Activated T-cell treated with anti-CD3 and anti-CD28 coated beads for 1 hour (primary cell): ENCODE data around the gene CTAG2.
"Not testable (repeated sequence)": the region's sequence is repeated elsewhere in the genome, so short reads cannot be mapped to it uniquely, and the experiment has no call there.

ENCODE experiments used
- DNase-seq: peaks from one replicate; pipeline ENCODE4 v3.0.0-alpha.2; 2020; ENCODE audit warnings: low read depth

The CTAG2 gene

DNA sequence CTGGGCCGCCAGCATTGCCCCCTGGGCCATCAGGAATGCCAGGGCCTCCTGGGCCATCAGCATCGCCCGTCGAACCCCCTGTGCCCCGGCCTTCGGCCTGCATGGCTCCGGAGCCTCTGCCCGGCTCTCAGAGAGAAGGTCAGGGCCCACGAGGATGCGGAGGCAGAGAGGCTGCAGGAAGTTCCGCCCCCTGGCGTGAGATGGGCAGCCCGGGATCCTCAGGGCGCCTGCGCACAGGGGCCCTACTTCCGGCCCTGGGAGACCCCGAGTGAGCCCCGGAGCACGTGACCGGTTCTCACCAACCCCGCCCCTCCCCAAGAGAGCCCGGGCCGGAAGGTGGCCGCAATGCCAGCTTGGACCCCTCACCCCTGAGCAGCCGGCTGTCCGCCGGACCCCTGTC is at the start of gene CTAG2:
Gene CTAG2, minus strand, starts transcription at position 167 of the 400 bp plus-strand sequence. Its CDS starts 64 bp downstream, at position 103.
- DNase-seq = not testable (repeated sequence)

DNA sequence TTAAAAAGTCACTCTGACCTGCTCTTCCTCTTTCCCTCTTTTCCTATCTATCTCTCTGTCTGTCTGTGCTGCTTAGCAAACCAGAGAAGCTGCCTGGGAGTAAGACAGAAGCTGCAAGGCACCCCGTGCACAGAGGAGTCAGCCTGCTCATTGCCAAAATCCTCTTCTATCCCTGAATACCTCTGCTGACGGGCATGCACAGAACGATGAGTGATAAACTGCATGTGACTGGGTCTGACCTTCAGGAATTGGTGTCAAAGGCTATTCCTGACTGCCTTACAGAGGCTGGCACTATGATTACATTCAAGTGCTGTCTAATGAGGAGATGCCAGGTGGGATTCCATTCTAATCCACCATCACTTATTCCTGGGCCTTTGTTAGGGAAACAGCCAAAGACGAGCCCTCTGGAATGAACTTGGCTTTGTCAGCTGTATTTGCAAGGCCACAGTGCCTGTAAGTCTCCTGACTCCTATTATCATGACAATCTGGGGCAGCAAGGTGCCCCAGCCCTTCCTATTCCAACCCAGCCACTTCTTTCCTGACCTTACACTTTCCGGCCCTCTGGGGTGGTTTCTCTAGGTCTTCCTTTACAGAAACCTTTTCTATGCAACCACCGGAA is 45.4 kb upstream of the CTAG2 start:
- no peak for DNase-seq

DNA sequence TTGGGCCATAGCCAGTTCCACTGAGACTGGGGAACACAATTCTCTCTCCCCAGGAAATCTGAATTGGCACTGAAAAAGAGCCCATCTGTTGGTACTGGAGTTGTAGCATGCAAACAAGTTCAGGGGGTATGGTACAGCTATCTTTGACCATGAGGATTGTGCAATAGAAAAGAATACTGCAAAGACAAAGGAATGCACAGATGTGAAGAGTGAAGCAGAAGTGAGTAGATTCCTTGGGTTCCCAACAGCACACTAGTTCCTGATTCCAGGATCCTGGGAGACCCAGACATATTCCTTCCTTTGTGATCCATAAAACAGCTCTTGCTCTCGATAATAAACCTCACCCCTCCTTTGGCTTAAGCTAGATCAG is 43.3 kb upstream of the CTAG2 start:
- DNase-seq = no peak

DNA sequence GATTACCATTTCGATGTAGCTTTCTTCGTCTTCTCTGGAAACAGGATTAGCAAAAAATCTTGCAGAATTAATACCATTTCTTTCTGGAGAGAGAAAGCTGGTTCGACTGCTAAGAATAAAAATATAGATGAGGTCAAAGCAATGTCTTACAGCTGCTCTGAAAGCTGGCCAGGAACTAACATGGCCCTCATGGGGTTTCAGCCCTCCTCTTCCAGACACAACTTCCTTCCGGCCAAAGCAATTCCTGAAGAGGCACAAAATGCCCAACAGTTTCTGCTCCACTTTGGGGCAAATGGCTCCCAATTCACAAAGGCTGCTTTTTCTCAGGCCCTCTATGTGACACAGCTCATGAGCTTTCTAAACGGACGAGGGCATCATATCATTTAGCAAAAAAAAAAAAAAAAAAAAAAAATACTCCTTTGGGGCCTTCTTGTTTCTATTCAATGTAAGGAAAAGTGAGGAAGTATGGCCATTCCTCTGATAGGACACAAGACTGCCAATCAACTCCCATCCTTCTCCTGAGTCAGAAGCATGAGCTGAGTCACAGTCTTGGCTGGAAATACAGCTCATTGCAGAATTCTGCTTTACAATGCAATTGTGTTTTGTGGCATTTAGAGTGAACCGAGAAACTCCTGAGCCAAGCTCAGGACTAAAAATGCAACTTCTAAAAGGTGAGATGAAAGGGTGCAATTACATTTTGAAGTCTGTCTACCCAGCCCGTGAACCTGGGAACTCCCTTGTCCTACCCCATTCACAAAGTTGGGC is 42.7 kb upstream of the CTAG2 start:
- no peak for DNase-seq

DNA sequence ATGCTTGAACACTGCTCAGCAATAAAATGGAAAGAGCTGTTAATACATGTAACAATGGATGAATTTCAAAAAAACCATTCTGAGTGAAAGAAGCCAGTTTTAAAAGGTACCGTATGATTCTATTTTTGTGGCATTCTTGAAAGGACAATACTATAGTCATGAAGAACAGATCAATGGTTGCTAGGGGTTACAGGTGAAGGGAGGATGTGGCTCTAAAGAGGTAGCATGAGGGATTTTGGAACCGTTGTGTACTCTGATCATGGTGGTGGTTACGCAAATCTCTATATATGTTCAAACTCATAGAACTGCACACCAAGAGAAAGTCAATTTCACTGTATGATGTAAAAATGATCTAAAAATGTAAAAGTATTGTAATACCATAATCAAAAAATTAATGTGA is 40.0 kb upstream of the CTAG2 start:
- no peak for DNase-seq

DNA sequence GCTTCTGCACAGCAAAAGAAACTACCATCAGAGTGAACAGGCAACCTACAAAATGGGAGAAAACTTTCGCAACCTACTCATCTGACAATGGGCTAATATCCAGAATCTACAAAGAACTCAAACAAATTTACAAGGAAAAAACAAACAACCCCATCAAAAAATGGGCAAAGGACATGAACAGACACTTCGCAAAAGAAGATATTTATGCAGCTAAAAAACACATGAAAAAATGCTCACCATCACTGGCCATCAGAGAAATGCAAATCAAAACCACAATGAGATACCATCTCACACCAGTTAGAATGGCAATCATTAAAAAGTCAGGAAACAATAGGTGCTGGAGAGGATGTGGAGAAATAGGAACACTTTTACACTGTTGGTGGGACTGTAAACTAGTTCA is 37.1 kb upstream of the CTAG2 start:
- not testable (repeated sequence) for DNase-seq

DNA sequence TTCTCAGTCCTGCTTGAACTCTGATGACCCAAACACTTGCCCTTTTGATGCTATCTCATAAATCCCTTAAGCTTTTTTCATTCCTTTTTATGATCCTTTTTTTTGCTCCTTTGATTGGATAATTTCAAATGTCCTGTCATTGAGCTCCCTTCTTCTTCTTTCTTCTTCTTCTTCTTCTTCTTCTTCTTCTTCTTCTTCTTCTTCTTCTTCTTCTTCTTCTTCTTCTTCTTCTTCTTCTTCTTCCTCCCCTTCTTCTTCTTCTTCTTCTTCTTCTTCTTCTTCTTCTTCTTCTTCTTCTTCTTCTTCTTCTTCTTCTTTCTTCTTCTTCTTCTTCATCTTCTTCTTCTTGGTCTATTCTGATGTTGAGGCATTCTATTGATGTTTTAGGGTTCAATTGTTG is 18.7 kb upstream of the CTAG2 start:
- not testable (repeated sequence) for DNase-seq

DNA sequence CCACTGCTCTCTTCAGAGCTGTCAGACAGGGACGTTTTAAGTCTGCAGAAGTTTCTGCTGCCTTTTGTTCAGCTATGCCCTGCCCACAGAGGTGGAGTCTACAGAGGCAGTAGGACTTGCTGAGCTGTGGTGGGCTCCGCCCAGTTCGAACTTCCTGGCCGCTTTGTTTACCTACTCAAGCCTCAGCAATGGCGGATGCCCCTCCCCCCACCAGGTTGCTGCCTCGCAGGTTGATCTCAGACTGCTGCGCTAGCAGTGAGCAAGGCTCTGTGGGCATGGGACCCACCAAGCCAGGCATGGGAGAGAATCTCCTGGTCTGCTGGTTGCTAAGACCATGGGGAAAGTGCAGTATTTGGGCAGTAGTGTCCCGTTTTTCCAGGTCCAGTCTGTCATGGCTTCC is 17.5 kb upstream of the CTAG2 start:
- not testable (repeated sequence) for DNase-seq

DNA sequence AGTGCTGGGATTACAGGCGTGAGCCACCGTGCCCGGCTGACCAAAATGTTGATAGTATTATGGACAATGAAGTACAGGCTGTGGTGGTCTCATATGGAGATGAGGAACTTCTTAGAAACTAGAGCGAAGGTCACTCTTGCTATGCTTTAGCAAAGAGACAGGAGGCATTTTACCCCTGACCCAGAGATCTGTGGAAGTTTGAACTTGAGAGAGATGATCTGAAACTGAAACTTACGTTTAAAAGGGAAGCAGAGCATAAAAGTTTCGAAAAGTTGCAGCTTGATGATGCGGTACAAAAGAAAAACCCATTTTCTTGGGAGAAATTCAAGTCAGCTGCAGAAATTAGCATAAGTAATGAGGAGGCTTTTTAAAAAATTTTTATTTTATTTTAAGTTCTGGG is 8.5 kb upstream of the CTAG2 start:
- DNase-seq = no peak

DNA sequence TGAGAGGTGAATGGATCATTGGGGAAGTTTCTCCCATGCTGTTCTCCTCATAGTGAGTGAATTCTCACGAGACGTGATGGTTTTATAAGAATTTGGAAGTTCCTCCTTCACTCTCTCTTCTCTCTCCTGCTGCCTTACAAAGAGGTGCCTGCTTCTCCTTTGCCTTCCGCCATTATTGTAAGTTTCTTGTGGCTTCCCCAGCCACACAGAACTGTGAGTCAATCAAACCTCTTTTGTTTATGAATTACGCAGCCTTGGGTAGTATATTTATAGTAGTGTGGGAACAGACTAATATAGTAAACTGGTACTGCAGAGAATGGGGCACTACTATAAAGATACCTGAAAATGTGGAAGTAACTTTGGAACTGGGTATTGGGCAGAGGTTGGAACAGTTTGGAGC is 7.8 kb upstream of the CTAG2 start:
- no peak for DNase-seq

DNA sequence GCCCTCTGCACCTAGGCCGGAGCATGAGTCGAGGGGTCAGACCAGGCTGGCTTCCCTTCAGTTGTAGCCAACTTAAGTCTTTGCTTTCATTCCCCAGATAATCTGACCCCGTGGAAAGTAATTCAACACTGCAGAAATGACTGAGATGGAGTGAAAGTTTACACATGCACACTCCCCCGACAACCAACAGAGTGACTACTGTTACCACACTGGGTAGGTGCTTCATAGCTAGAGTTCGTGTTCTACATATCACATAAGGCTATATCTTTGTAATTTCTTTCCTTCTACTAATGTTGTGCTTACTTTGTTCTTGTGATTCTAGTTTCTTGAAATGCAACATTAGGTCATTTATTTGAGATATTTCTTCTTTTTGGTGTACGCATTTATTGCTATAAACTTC is 7.2 kb upstream of the CTAG2 start:
- no peak for DNase-seq

DNA sequence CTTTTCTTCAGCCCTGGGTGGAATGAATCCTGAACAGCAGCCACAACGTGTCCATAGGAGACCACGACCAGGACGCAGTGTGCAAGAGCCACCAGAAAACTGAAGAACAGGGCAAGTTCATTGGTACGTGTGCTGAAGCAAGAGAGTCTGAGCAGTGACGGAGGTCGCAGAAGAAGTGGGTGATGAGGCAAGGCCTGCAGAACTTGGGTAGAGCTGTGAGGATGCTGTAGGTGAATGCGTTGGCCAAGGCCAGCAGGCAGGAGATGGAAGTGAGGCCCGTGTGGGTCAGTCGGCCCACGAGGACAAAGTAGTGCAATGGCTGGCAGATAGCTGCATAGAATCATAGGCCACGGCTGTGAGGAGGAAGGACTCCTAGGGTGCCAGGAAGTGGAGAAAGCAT is 5.6 kb upstream of the CTAG2 start:
- no peak for DNase-seq

DNA sequence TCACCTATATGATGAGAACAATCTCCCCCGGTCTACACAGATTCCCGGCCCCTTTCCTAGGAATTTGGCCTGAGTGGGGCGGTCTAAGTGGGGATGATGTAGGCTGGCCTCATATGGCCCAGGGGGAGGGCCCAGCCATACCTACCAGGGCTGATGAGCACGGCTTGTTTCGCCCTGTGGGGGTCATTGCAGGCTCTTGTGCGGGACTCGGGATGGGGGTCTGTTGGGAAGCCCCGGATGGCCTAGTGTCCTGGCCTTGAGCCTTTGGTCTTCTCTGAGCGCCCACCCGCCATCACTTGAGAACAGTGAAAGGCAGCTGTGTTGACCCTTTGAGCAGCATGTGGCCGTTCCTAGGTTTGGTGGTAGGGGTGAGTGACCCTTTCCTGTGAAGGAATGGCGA is 4.8 kb upstream of the CTAG2 start:
- DNase-seq = no peak

DNA sequence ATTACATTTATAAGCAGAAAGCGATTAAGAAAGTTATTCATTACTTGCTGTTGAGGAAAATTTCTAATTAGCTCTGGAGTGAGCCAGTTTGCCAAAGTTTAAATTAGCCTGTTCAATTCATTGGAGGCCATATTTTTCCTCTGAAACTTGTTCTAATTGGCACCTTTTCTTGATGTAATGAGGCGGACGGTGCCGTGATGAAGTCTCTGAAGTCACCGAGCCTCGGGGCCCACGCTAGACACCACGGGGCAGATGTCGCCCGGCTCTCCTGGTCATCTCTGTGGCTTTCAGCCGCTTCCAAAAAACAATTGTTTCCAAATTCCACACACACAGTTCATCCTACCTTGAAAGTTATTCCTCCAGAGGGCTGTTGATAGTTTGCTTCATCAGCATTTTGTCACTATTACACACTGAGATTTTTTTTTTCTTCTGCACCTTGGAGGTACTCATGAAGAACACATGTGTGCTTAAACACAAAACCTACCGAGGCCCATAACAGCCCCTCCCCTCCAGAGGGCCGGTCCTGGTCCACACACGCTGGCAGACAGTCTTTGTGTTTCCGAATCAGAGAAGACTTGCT is 3.9 kb upstream of the CTAG2 start:
- no peak for DNase-seq

DNA sequence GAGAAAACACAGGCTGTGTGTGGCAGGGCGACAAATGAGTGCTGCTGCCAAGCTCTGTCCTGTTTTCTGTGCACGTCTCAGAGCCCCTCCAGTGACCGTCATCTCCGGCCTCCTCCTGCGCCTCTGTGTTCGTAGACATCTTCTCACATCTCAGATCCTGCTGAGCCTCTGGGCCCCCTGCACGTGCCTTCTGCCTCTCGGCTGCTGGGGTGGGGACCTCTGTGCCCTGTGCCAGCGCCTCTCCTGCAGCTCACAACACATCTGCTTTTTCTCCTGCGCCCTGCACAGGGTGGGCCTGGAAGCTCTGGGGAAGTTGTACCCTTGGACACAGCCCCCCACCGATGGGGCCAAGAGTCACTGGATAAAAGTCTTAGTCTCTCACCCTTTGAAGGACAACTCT is 2.4 kb upstream of the CTAG2 start:
- no peak for DNase-seq

DNA sequence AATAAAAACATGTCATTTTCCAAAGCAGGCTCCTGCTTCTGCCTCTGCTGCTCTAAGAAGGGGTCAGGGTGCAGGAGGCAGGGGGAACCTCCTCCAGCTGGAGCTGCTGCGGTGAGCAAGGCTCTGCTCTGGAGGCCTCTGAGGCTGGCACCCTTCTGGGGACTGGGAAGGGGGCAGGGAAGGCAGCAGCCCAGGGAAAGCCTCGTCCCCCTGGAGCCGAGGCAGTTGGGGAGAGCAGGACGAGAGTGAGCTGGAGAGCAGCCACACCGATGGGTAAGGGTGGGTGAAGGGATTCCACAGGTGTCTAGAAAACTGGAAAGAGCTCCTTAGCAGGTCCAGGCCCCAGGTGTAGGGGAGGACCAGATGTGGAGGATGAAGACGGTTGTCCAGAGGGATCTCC is 2.0 kb upstream of the CTAG2 start:
- DNase-seq = no peak

DNA sequence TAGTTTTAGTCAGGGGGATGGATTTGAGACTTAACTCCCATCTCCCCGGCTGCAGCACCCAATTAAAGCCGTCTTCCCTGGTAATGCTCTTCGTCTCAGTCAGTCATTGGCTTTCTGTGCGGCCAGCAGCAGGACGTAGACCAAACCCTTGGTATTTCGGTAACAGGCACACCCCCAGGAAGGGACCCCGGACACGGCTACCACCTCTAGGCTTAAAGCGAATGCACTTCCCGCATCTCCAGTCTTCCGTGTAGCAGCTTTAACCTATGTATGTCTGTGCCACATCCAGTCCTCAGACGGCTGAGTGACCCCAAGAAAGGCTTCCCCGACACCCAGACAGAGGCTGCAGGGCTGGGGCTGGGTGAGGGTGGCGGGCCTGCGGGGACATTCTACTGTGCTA is 1.5 kb upstream of the CTAG2 start:
- no peak for DNase-seq

DNA sequence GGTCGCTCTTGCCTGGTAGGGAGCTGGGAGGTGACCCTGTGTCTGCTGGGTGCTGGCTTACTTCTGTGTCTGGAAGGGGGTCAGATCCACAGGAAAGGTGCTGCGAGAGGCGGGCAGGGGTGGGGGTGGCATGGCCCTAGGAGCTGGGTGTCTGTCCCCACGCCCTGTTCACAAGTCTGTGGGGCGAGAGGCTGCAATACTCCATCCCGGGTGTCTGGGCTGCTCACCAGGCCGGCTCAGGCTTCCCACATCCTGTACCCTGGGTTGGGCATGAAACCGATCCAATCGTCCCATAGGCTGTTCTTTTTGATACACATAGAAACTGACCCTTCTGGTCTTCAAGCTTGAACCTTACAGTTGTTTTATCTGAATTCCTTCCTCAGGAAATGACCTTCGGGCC is 993 bp upstream of the CTAG2 start:
- DNase-seq = no peak

DNA sequence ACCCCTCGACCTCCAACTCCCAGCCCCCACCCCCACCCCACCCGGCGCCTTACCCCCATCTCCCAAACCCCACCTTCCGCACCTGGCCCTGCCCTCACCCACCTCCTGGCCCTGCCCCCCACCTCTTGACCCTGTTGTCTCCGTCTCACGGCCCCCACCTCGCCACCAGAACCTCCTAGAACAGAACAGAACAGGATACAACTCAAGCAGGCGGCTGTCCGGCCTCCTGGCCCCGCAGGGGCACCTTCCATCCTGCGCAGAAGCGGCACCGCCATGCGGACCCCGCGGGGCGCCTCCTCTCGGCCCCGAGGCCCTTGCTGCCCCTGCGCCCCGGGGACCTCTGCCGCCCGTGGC is 354 bp downstream of the CTAG2 start:
- no peak for DNase-seq

DNA sequence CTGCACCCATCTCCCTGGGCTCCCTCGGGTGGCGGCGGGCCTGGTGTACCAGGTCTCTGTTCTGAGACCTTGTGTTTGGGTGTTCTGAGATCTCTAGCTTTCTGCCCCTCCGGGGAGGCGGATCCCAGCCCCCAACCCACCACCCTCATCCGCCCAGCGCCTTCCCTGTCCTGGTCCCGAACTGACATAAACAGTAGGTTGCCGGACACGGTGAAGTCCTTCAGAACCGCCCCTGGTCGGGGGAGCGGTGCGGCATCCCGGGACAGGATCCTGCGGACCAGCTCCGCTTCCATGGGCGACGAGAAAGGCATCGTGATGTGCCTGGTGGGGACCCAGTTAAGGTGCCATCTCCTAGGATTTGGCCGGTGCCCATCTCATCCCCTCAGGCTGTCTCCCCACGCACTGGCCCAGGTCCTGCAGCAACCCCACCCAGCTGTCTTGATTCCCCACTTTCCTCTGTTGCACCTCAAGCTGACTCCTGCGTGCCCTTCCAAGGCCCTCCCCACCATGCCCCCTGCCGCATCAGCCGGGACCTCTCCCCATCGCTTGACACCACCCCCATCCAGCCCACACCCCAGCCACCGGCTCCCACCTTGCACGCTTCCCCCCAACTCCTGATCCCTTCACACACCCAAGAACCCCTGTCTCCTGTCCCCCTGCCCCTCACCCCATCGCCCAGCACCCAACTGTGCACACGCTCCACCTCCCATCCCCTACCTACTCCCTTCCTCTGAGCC is 900 bp downstream of the CTAG2 start:
- DNase-seq = no peak

DNA sequence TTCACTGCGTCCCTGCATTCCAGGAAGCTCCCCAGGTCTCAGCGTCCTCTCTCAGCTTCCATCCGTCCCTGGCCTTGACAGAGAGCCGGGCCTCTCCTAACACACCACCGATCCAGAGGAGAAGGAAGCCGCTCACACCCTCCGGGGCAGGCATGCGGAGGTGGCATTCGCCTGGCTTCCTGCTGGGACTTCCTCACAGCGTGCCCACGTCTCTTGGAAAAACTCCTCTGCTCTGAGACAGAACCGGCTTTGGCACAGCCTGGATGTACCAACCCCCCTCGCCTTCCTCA is 3.2 kb downstream of the CTAG2 start:
- DNase-seq = no peak

DNA sequence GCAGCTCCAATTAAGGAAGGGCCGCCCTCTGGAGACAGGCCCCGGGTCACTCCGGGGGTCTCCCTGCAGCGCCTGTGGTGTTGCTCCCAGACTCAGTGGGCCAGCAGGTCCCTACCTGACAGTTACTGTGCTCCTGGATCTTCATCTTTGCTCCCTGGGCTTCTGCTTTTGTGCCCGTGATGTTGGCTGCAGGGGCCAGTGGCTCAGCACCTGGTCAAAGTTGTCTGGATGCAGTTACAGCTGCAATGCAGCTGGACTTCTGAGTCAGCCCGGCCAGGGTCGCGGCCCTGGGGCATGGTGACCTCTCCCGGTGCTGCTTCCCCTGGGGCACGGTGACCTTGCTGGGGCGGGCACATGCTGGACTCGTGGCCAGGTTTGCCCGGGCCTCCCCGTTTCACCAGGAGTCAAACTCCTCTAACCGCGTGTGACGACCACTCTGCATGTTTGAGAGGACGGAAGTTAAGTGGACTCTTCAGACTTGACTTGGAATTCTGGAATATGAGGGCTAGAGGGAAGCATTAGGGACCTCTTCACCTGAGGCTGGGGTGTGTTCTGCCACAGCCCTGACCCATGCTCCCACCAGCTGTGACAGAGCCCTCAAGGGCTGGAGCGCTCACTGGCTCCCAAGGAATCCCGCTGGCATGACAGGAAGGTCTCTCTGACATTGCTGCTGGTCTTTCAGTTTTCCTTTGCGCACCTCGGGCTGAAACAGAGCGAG is 3.7 kb downstream of the CTAG2 start:
- no peak for DNase-seq

DNA sequence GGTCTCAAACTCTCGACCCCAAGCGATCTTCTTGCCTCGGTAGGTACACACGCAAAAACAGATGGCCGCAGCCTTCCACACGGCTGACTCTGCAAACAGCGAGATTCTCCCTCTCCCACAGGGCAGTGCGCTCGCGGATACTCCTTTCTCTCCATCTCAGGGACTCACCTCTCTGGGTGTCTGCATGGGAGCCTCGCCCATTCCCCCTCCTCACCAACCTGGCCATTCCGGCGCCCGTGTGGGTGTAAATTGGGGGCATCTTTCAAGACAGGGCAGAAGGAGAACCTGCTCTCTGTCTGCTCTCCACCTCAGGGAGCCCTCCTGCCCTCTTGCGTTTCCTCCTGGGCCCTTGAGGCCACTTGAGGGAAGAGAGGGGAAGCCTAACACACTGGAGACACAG is 4.4 kb downstream of the CTAG2 start:
- no peak for DNase-seq
